Activated CD4-positive, CD25-positive, alpha-beta regulatory T cell treated with anti-CD3 and anti-CD28 coated beads, Interleukin-2, amount 50 U/mL, for 16 hours (primary cell): ENCODE data around the gene KIAA0753.

Experiments
- DNase-seq: peaks from one replicate; pipeline ENCODE4 v3.0.0-alpha.2; 2020; ENCODE audit warnings: low read depth, low spot score

The KIAA0753 gene

GRCh38 chr17:6640536-6641246 lies at the start of gene KIAA0753, which contains the start of gene TXNDC17:
KIAA0753 (minus strand) TSS chr17:6640711; CDS start chr17:6635103, 5,608 bp downstream.
TXNDC17 (plus strand) TSS chr17:6641060; CDS start chr17:6641083, 23 bp downstream.
- DNase-seq, result peak; percentile 77

- no peak for DNase-seq
These were observed 48.4 kb upstream of the KIAA0753 start for GRCh38 chr17:6688944-6689343.

GRCh38 chr17:6686026-6686425 lies 45.5 kb upstream of the KIAA0753 start:
- no peak for DNase-seq

- no peak for DNase-seq
These were observed 44.6 kb upstream of the KIAA0753 start for GRCh38 chr17:6684881-6685767.

- DNase-seq, result no peak
These were observed 43.9 kb upstream of the KIAA0753 start for GRCh38 chr17:6684460-6684783.

- no peak for DNase-seq
These were observed 43.4 kb upstream of the KIAA0753 start for GRCh38 chr17:6683730-6684459.

- DNase-seq, result no peak
These were observed 42.7 kb upstream of the KIAA0753 start for GRCh38 chr17:6683081-6683684.

- DNase-seq, result no peak
These were observed 41.8 kb upstream of the KIAA0753 start for GRCh38 chr17:6682339-6682738.

- no peak for DNase-seq
These were observed 41.2 kb upstream of the KIAA0753 start for GRCh38 chr17:6681671-6682070.

GRCh38 chr17:6681176-6681575 lies 40.7 kb upstream of the KIAA0753 start:
- DNase-seq, result no peak

GRCh38 chr17:6679241-6679640 lies 38.7 kb upstream of the KIAA0753 start:
- no peak for DNase-seq

GRCh38 chr17:6677946-6678345 lies 37.4 kb upstream of the KIAA0753 start:
- DNase-seq, result no peak

GRCh38 chr17:6677158-6677831 lies 36.8 kb upstream of the KIAA0753 start:
- DNase-seq, result no peak

- DNase-seq, result no peak
These were observed 36.3 kb upstream of the KIAA0753 start for GRCh38 chr17:6676802-6677157.

GRCh38 chr17:6675201-6675825 lies 34.8 kb upstream of the KIAA0753 start:
- no peak for DNase-seq

- DNase-seq, result no peak
These were observed 34.1 kb upstream of the KIAA0753 start for GRCh38 chr17:6674586-6674985.

- no peak for DNase-seq
These were observed 30.9 kb upstream of the KIAA0753 start for GRCh38 chr17:6671431-6671830.

- DNase-seq, result no peak
These were observed 30.5 kb upstream of the KIAA0753 start for GRCh38 chr17:6670999-6671398.

- no peak for DNase-seq
These were observed 30.1 kb upstream of the KIAA0753 start for GRCh38 chr17:6670571-6670970.

- DNase-seq, result no peak
These were observed 29.1 kb upstream of the KIAA0753 start for GRCh38 chr17:6669479-6670212.
